ENCODE data around the gene TGFBI.
"Not testable (repeated sequence)": the region's sequence is repeated elsewhere in the genome, so short reads cannot be mapped to it uniquely, and the experiment has no call there.

TGFBI gene

DNA sequence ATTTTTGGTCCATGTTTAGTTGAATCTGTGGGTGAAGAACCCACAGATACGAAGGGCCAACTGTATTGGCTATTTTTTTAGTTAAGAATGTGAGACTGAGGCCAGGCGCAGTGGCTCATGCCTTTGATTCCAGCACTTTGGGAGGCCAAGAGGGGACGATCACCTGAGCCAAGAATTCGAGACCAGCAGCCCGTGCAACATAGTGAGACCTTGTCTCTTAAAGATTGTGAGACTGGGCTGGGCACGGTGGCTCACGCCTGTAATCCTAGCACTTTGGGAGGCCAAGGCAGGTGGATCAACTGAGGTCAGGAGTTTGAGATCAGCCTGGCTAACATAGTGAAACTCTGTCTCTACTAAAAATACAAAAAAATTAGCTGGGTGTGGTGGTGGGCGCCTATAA, 16.2 kb downstream of the TGFBI start:
- DNase-seq (ENCODE audit: low read depth), result not testable (repeated sequence)

DNA sequence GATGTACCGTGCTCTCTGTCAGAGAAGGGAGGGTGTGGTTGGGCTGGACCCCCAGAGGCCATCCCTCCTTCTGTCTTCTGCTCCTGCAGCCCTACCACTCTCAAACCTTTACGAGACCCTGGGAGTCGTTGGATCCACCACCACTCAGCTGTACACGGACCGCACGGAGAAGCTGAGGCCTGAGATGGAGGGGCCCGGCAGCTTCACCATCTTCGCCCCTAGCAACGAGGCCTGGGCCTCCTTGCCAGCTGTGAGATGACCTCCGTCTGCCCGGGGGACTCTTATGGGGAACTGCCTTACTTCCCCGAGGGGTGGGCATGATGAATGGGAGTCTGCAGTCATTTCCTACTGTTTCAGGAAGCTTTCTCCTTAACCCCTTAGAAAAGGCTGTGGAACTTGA, 17.5 kb downstream of the TGFBI start:
- no peak for DNase-seq (ENCODE audit: low read depth)

DNA sequence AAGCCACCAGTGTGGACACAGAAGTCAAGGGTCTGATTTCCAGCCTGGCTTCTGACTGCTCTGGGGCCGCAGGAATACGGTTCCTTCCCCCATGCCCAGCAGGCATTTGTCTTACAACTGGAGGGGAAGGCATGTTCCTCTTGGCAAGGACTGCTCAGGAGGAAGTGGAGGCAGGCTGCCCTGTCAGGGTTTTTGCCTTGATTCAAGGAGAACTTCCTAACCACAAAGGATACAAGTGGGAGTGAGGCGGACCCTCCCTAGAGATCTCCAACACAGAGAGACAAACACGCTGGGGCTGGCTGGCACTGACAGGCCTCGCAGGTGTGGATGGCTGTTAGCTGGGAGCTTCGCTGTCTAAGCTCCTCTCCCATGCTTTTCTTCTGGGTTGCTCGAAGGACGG, 19.1 kb downstream of the TGFBI start:
- no peak for DNase-seq (ENCODE audit: low read depth)

DNA sequence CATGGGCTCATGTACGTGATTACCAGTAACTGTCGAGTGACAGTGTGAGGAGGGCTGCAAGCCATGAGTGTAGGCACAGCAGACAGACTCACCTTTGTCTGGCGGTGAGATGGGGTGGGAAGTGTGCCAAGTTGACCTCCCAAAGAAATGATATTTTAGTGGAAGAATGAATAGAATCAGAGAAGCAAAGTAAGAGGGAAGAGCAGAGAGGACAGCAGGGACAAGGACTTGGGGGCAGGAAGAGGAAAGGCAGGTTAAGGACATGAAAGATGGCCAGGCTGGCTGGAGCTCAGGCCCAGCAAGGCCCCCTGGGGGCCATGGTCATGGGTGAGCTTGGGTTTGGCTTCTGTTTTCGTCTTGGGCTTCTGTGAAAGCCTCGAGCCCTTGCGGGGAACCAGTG, 20.2 kb downstream of the TGFBI start:
- no peak for DNase-seq (ENCODE audit: low read depth)

DNA sequence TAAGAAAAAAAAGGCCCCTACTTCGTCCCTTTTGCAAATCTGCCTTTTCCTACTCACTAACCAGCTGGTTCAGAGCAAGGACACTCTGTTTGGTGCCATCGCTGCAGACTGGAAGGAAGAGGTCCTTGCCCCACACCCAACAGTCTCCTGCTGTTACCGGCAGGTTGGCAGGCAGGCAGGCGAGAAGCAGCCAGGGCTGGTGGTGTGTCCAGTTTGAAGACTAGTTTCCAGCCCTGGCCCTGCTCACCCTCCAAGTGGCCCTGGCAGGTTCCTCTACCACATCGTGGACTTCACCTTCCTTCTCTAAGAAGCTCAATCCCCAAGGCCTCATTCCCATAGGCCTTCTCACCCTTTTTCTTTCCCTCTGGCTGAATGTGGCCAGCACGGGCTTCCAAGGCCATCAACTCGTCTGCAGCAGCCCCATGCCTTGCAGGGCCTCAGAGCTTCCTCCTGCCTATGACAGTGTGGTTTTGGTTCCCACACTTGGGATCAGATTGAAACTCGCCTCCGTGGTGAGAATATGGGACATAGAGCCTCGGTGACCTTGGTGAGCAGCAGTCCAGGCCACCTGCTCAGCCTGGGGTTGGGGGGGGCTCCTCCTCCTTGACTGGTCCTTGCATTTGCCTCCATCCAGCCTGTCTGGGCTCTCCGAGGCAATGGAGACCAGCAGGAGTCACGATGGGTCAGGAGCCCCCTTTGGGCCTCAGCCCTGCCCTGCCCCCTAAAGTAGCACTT, 22.9 kb downstream of the TGFBI start:
- no peak for DNase-seq (ENCODE audit: low read depth)

DNA sequence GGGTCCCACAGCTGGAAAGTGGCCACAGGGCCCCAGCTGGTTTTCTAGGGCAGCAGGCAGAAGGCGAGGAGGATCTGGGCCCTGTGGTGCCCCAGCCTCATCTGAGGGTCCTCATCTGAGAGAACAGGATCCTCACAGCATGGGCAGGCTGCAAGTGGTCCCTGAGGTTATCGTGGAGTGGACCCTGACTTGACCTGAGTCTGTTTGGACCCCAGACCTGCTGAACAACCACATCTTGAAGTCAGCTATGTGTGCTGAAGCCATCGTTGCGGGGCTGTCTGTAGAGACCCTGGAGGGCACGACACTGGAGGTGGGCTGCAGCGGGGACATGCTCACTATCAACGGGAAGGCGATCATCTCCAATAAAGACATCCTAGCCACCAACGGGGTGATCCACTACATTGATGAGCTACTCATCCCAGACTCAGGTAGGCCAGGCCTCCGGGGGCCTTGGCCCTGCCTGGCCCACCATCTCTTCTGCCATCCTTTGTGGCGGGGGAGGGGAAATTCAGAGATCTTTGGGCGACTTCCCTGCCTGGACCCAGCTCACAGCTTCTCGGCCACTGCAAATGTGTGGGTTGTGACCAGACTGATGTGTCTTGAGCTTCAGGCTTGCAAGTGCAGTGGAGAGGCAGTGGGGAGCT, 24.0 kb downstream of the TGFBI start:
- no peak for DNase-seq (ENCODE audit: low read depth)

DNA sequence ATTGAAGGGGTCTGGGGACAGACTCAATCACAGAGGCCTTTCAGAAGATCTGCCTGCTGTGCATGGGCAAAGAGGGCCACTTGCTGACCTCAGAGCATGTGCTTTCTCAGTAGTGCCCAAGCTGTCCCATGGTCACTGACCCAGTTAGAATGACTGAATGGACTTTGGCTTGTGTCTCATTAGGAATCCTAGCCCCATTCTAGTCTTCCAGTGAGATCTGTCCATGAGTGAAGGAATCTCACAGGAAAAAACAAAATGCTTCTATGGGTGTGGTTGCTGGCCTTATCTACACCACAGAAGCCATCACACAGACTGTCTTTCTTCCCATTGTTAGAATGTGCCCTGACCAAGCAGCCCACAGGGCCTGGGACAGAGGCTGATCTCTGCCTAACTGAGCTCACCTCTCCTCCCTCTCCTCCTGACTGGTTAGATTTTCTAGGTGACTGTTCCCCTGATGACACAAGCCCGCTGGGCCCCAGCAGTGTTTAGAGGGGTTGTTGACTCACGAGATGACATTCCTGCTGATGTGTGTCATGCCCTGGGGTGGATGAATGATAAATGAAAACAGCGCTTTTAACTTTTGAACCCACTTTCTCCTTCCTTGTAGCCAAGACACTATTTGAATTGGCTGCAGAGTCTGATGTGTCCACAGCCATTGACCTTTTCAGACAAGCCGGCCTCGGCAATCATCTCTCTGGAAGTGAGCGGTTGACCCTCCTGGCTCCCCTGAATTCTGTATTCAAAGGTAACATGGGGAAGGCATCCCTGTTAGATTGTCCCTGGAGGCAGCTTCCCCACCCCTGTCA, 24.8 kb downstream of the TGFBI start:
- DNase-seq (ENCODE audit: low read depth), result no peak

DNA sequence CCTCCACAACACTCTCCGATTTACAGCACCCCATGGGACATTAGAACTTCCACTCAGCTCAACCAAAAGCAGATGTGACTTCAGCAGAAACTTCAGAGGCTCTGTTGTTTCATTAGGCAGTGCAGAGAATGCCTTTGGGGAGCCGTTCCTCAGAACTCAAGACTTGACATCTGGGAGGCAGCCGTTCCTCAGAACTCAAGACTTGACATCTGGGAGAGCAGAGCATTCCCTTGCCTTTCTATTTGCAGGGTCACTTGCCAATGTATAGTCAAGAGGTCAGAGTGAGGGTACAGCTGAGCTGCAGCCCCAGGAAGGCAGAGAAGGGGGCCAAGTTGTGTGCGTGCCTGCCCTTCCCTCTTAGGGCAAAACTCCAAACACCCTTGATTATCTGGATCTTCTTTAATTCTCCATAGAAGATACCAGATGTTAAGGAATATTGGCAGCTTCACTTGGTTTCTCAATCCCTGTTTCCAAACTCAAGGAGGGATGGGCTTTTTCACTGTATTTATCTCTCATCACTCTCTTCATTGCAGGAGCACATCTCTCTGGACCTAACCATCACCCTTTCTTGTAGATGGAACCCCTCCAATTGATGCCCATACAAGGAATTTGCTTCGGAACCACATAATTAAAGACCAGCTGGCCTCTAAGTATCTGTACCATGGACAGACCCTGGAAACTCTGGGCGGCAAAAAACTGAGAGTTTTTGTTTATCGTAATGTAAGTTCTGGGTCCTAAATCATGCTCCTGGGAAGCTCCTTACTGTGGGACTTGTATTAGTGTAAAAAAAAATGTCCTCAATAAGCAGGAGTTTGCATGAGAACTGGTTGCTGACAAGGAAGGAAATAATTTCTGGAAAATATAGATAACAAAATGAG, 25.6 kb downstream of the TGFBI start:
- no peak for DNase-seq (ENCODE audit: low read depth)

DNA sequence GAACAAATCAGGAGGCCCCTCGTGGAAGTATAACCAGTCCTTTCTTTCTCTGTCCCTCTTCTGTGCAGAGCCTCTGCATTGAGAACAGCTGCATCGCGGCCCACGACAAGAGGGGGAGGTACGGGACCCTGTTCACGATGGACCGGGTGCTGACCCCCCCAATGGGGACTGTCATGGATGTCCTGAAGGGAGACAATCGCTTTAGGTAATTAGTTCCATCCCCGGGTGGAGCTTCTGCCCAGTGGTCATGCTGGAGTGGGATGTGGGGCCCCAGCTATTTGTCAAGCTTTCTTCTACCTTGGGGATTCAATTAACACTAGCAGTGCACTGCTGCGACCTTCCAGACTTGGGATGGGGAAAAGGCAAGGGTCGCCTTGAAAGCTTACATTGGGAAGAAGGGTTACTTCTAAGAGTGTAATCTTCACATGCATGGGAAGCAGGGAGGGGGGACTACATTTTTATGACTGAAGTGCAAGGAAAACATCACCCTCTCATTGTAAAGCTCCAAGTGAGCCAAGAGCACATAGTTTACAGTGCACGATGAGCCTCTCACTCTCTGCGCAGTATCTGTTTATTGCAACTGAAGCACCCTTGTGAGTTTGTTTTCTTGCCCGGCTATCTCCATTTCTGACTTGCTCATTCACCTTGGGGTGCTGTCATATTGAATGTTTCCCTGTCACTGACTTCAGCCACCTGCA, 27.0 kb downstream of the TGFBI start:
- no peak for DNase-seq (ENCODE audit: low read depth)

DNA sequence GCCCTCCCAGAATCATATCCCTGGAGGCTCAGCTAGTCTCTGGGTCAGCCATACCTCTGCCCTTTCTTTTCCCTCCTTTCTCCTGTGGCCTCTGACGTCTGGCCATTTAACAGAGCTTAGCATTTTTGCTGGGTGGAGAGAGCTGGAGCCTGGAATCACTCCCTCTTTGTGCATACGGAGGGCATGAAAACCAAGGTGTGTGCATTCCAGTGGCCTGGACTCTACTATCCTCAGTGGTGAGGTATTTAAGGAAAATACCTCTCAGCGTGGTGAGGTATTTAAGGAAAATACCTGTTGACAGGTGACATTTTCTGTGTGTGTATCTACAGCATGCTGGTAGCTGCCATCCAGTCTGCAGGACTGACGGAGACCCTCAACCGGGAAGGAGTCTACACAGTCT, 27.5 kb downstream of the TGFBI start:
- no peak for DNase-seq (ENCODE audit: low read depth)

DNA sequence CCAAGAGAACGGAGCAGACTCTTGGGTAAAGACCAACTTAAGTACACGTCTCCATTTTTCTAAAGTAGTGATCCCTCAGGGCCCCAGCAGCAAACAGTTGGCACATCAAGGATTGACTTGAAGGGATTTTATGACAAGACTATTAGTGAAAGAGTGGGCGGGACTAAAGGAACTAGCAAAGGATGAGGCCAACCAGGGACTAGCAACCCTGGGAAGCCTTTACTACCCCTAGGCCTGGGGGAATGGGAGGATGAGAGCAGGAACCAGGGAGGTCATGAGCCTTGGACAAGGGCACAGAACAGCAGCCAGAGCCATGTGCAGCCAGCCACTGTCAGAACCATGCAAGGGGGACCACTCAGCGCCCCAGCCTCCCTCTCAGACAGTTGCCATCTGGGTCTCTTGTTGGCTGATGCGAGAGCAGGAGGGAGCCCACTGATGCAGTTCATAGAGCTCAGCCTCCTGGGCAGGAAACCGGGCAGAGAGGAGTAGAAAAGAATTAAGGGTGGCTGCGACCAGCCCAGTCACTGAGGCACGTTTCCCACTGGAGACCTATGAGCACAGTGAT, 28.1 kb downstream of the TGFBI start:
- DNase-seq (ENCODE audit: low read depth), result no peak

DNA sequence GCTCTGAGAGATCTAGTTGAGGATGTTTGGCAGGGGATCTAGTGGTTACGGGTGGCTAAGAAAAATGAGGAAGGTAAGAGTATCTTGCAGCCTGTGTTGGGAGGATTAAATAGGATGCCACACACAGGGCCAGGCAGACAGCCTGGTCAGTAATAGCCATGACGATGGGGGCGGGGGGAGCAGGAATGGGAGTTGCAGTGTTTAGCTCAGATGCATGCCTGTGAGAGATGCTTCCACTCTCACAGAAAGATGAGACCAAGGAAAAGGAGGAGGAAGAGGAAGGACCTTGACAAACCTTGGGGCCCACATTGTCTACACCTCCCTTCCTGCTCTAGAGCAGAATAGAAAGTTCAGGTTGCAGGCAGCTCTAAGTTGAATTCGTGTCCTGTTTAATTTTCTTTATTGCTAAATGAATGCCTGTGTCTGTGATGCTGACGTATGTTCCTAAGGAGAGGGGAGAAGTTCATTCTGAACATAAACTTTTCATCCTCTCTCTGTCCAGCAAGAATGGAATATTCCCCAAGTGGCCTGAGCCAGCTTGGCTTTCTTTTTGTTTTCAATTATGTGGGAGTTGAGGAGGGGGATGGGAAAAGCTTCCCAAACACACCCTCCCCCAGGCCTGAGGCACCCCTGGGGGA, 28.7 kb downstream of the TGFBI start:
- DNase-seq (ENCODE audit: low read depth), result no peak

DNA sequence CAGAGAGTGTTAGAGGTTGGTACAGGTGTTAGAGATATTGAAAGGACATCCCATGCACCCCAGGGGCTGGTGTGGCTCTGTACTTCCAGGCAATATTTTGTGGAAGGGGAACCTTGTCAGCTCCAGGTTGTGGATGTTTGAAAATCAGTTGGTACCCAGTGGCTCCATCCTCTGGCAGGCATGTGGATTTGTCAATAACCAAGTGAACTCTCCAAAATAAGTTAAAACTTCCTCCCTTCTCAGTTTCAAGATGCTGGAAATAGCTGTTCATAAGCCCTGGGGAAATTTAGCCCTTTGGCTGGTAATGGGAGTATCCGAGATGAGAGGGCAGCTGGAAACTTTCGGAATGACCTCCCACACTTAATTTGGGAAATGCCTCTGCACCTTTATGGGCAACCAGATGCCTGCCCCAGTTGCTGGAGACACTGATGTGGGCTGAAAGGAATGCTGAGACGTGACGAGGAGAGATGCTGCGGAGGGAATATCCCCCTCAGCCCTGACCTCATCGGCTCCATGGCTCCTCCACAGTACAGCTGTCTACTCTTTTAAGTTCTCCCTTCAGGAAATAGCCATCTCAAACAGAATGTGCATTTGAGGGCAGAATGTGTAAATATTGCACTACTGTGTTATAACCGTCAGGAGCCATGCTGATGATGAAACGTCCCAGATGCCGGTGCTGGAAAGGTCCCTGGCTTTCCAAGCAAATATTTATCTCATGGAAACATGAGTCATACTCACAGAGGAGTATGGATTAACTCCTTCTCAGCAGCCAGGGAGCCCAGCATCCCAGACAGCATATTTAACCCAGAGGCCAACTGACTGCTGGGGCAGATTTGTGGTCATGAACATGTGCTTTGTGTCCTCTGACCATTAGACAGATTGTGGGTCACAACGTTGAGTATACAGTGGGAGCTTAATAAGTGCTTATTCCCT, 29.5 kb downstream of the TGFBI start:
- no peak for DNase-seq (ENCODE audit: low read depth)

DNA sequence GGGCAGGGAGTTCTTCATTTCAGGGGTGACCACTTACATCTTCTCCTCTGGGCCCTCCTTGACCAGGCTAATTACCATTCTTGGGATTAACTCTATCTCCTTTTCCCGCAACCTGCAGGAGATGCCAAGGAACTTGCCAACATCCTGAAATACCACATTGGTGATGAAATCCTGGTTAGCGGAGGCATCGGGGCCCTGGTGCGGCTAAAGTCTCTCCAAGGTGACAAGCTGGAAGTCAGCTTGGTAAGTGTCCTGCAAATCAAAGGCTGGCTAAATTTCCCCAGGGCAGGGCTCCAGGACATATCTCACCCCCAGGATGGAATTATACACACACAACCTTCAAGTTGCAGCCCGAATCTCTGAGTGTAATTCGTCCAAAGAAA, 30.2 kb downstream of the TGFBI start:
- DNase-seq (ENCODE audit: low read depth), result no peak

DNA sequence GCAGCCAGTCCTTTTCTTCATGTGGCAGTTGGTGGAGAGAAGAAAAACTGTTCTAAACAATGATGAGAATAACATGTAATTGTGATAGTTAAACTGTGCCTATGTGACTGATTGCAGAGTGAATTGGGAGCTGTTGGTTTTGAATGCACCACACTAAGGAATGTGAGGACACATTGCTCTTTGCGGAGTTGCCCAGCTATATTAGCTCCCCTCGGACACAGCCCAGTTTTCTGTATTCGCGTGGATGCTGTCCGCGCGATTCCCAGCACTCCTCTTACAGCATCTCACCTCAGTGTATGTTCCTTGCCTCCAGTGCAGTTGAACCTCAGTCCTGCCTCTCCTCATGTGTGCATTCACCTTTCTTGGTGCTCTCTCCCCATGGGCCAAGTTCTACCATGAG, 32.2 kb downstream of the TGFBI start:
- no peak for DNase-seq (ENCODE audit: low read depth)

DNA sequence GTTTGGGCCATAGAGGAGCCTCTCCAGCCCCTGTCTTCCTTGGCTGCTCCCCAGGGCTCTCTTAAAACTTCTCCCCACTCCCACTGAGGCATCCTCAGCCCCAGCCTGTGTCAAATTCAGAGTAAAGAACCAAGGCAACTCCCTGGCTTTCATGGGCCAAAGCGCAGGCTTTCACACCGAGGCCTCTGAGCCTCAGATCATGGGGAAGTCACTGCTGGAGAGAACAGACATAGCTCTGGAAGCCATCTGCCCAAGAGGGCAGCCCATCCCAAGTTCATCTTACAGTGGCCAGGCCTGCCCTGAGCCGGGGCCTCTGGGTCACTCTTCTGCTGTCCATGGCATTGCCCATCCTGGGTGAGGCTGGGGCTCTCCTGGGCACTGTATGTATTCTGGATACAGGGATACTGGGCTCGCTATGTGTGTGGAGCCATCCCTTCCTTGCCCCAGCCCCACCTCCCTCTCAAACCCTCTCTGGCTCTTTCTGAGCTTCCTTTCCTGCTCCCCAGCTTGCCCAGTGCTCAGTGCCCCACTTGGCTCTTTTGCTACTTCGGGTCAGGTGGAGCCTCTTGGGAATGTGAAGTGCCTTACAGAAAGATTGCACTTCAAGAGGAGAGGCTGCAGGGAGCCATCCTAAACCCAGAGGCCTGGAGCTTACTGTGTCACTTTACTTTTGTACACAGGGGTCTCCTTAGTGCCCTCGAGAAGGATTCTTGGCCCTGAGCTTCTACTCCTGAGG, 33.0 kb downstream of the TGFBI start:
- no peak for DNase-seq (ENCODE audit: low read depth)

DNA sequence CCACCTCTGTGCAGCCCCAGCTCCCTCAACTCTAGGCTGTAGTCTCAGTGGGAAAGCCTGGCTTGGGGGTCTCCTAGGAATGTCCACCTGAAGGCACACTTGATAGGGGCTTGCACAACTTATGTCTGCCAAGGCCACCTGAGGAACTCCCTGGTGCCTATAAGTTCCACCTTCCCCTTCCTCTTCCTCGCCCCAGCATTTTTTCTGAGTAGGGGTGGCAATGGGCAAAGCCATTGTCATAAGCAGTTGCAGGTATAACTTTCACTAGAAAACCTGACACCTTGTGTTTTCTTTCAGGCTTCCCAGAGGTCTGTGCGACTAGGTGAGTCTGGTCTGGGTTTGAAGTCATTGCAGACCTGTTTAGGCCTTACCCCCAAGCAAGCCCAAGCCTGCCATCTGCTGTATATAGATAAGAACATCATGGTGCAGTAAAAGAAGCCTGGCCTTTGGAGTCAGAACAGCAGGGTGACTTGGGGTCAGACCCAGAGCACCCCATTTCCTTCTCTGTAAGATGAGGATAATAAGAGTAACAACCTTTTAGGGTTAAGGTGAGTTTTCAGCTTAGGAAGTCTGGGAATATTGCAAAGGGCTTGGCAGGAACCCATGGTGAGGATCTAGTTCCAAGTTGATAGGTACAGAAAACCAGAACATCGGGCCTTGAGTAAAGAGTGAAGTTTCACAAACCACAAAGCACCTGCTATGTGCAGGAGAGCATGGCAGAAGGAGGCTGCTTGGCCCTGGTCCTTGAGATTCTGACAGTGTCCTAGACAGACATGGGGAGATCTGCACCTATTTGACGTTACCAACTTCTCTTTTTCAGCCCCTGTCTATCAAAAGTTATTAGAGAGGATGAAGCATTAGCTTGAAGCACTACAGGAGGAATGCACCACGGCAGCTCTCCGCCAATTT, 33.8 kb downstream of the TGFBI start:
- no peak for DNase-seq (ENCODE audit: low read depth)

Data from T follicular helper cell (primary cell).